GM18858 (cell line): Measurements from ENCODE around the gene CNIH1.
"Not testable (repeated sequence)": the region's sequence is repeated elsewhere in the genome, so short reads cannot be mapped to it uniquely, and the experiment has no call there.

ENCODE experiments used
- ATAC-seq: cut with Tn5 transposase; IDR thresholded peaks from one replicate; pipeline ENCODE4 v1.9.1; 2021; ENCODE audit not compliant: unreplicated experiment

The CNIH1 gene

GRCh38 chr14:54470701-54471100 is 29.5 kb upstream of the CNIH1 start:
- ATAC-seq = no peak

GRCh38 chr14:54467280-54467679 is 26.1 kb upstream of the CNIH1 start:
- no peak for ATAC-seq

- no peak for ATAC-seq
Measured at GRCh38 chr14:54465654-54466053, 24.5 kb upstream of the CNIH1 start.

GRCh38 chr14:54462048-54462447 is 20.9 kb upstream of the CNIH1 start:
- no peak for ATAC-seq

GRCh38 chr14:54459106-54459505 is 17.9 kb upstream of the CNIH1 start:
- ATAC-seq = no peak

GRCh38 chr14:54458536-54458935 is 17.4 kb upstream of the CNIH1 start:
- ATAC-seq = not testable (repeated sequence)

GRCh38 chr14:54457609-54457996 is 16.4 kb upstream of the CNIH1 start:
- no peak for ATAC-seq

- ATAC-seq = not testable (repeated sequence)
Measured at GRCh38 chr14:54456820-54457608, 15.8 kb upstream of the CNIH1 start.

- no peak for ATAC-seq
Measured at GRCh38 chr14:54455363-54455762, 14.2 kb upstream of the CNIH1 start.

GRCh38 chr14:54453990-54454389 is 12.8 kb upstream of the CNIH1 start:
- not testable (repeated sequence) for ATAC-seq

GRCh38 chr14:54453252-54453651 is 12.1 kb upstream of the CNIH1 start:
- no peak for ATAC-seq

GRCh38 chr14:54451961-54452360 is 10.8 kb upstream of the CNIH1 start:
- ATAC-seq = no peak

GRCh38 chr14:54451121-54451601 is 10.0 kb upstream of the CNIH1 start:
- ATAC-seq = no peak

- ATAC-seq = peak; percentile 69
Measured at GRCh38 chr14:54450535-54450934, 9.4 kb upstream of the CNIH1 start.

GRCh38 chr14:54447231-54447692 is 6.1 kb upstream of the CNIH1 start:
- ATAC-seq = no peak

GRCh38 chr14:54446161-54446693 is 5.1 kb upstream of the CNIH1 start:
- no peak for ATAC-seq

GRCh38 chr14:54444681-54445080 is 3.5 kb upstream of the CNIH1 start:
- ATAC-seq = no peak

- no peak for ATAC-seq
Measured at GRCh38 chr14:54443981-54444380, 2.8 kb upstream of the CNIH1 start.

GRCh38 chr14:54442961-54443360 is 1.8 kb upstream of the CNIH1 start:
- not testable (repeated sequence) for ATAC-seq

- no peak for ATAC-seq
Measured at GRCh38 chr14:54440476-54440872, 700 bp downstream of the CNIH1 start.

- ATAC-seq = no peak
Measured at GRCh38 chr14:54440037-54440436, 1.1 kb downstream of the CNIH1 start.

GRCh38 chr14:54438703-54439102 is 2.5 kb downstream of the CNIH1 start:
- no peak for ATAC-seq
